PC-3 (cell line): ENCODE data around the gene GJB5.

ENCODE experiments used
- CTCF ChIP-seq: fragments of 300-600 bp; sonication (generic); conservative IDR thresholded peaks from 2 replicates; pipeline ENCODE4 v1.5.1; 2017; ENCODE audit warnings: antibody characterized with exemption, low read depth, mild to moderate bottlenecking, low read length
- EZH2phosphoT487 ChIP-seq: fragments of 300-600 bp; sonication (generic); IDR thresholded peaks from 2 replicates; pipeline ENCODE4 v1.6.1; 2018; ENCODE audit warnings: mild to moderate bottlenecking, antibody characterized with exemption, low read length, borderline replicate concordance

- TF ChIP-seq CTCF (no peak), EZH2phosphoT487 (no peak)
These were observed 16.9 kb downstream of the GJB5 start for GRCh38 chr1:34771573-34772371.
